Stomach smooth muscle (tissue), 2 donors: Measurements from ENCODE around the gene DNAJC5G.

Experiments
- H3K27ac ChIP-seq: one replicate; pipeline ENCODE4 v1.7.0; 2013; ENCODE audit warnings: mild to moderate bottlenecking, low read length, inconsistent platforms
- H3K27me3 ChIP-seq, 2 donors: one replicate each; pipeline ENCODE4 v1.7.0; 2013; ENCODE audit warnings: low read length in 2 of 2; ENCODE audit not compliant: insufficient read depth in 2 of 2, control insufficient read depth in 1 of 2
- H3K36me3 ChIP-seq, 2 donors: one replicate each; pipeline ENCODE4 v1.7.0; 2013; ENCODE audit warnings: low read length in 2 of 2; ENCODE audit not compliant: control insufficient read depth in 2 of 2, insufficient read depth in 2 of 2
- H3K4me1 ChIP-seq: one replicate; pipeline ENCODE4 v1.7.0; 2013; ENCODE audit warnings: low read length; ENCODE audit not compliant: control insufficient read depth, insufficient read depth
- H3K4me3 ChIP-seq, 2 donors: one replicate each; pipeline ENCODE4 v1.7.0; 2013; ENCODE audit warnings: low read length in 2 of 2
- H3K9ac ChIP-seq, 2 donors: one replicate each; pipeline ENCODE4 v1.7.0; 2013; ENCODE audit warnings: low read length in 2 of 2, mild to moderate bottlenecking in 1 of 2
- H3K9me3 ChIP-seq, 2 donors: one replicate each; pipeline ENCODE4 v1.7.0; 2013; ENCODE audit warnings: low read length in 2 of 2; ENCODE audit not compliant: control insufficient read depth in 2 of 2
- donor health status: healthy.
- donor health status: Pancreatic carcinoma.

The DNAJC5G gene

GRCh38 chr2:27281855-27282559, 6.8 kb downstream of the DNAJC5G start, which contains the start of gene TRIM54:
TRIM54 (plus strand) TSS chr2:27282429; CDS start chr2:27282732, 303 bp downstream.
- Histone ChIP-seq H3K27me3 (peaks cover 13 to 26% of the 10 kb centered on the region in 2 donors), H3K4me1 (no peaks in the 10 kb centered on the region), H3K27ac (no peak within 1 kb of the TSS), H3K9me3 (no peaks in the 10 kb centered on the region), H3K36me3 (no peaks in the 10 kb centered on the region), H3K4me3 (no peak within 1 kb of the TSS), H3K9ac (no peak within 1 kb of the TSS)

- H3K27ac ChIP-seq: no peak overlapping the region
Measured at GRCh38 chr2:27282892-27283291, 7.7 kb downstream of the DNAJC5G start.

GRCh38 chr2:27284996-27285395, 9.8 kb downstream of the DNAJC5G start:
- Histone ChIP-seq H3K36me3 (no peaks in the 10 kb centered on the region), H3K9ac (no peak overlapping the region), H3K27me3 (peaks cover 14 to 29% of the 10 kb centered on the region in 2 donors), H3K27ac (no peak overlapping the region), H3K9me3 (no peaks in the 10 kb centered on the region), H3K4me1 (no peaks in the 10 kb centered on the region), H3K4me3 (no peak overlapping the region)

More at GRCh38 chr2:27282892-27283291, 7.7 kb downstream of the DNAJC5G start:
- Histone ChIP-seq H3K9me3 (no peaks in the 10 kb centered on the region), H3K4me3 (no peak overlapping the region), H3K27me3 (peaks cover 11 to 26% of the 10 kb centered on the region in 2 donors), H3K4me1 (no peaks in the 10 kb centered on the region), H3K36me3 (no peaks in the 10 kb centered on the region), H3K9ac (no peak overlapping the region)

GRCh38 chr2:27285481-27285880, 10.2 kb downstream of the DNAJC5G start:
- Histone ChIP-seq H3K27ac (no peak overlapping the region), H3K4me1 (no peaks in the 10 kb centered on the region), H3K9ac (no peak overlapping the region), H3K27me3 (peaks cover 14 to 26% of the 10 kb centered on the region in 2 donors), H3K36me3 (no peaks in the 10 kb centered on the region), H3K4me3 (no peak overlapping the region), H3K9me3 (no peaks in the 10 kb centered on the region)

GRCh38 chr2:27288610-27289009, 13.4 kb downstream of the DNAJC5G start:
- Histone ChIP-seq H3K9me3 (no peaks in the 10 kb centered on the region), H3K27ac (no peak overlapping the region), H3K4me3 (no peak overlapping the region), H3K4me1 (no peaks in the 10 kb centered on the region), H3K27me3 (peaks cover 15 to 20% of the 10 kb centered on the region in 2 donors), H3K9ac (no peak overlapping the region), H3K36me3 (no peaks in the 10 kb centered on the region)

GRCh38 chr2:27290549-27290948, 15.3 kb downstream of the DNAJC5G start:
- H3K27me3 ChIP-seq: peaks cover 14 to 15% of the 10 kb centered on the region in 2 donors
- H3K27ac ChIP-seq: no peak overlapping the region
- H3K4me3 ChIP-seq: no peak overlapping the region
- no peaks in the 10 kb centered on the region for H3K36me3 ChIP-seq
- no peaks in the 10 kb centered on the region for H3K9me3 ChIP-seq
- H3K4me1 ChIP-seq: no peaks in the 10 kb centered on the region
- no peak overlapping the region for H3K9ac ChIP-seq

GRCh38 chr2:27291865-27292264, 16.6 kb downstream of the DNAJC5G start:
- no peaks in the 10 kb centered on the region for H3K4me1 ChIP-seq
- H3K27ac ChIP-seq: no peak overlapping the region

GRCh38 chr2:27294928-27295327, 19.7 kb downstream of the DNAJC5G start:
- Histone ChIP-seq H3K27ac (no peak overlapping the region), H3K27me3 (peaks cover 11 to 17% of the 10 kb centered on the region in 2 donors), H3K9ac (no peak overlapping the region), H3K4me1 (no peaks in the 10 kb centered on the region), H3K9me3 (no peaks in the 10 kb centered on the region), H3K36me3 (no peaks in the 10 kb centered on the region), H3K4me3 (no peak overlapping the region)

More at GRCh38 chr2:27291865-27292264, 16.6 kb downstream of the DNAJC5G start:
- no peaks in the 10 kb centered on the region for H3K9me3 ChIP-seq
- no peak overlapping the region for H3K9ac ChIP-seq
- H3K27me3 ChIP-seq: peaks cover 14 to 15% of the 10 kb centered on the region in 2 donors
- no peaks in the 10 kb centered on the region for H3K36me3 ChIP-seq
- no peak overlapping the region for H3K4me3 ChIP-seq

GRCh38 chr2:27296481-27296880, 21.2 kb downstream of the DNAJC5G start:
- Histone ChIP-seq H3K27me3 (peaks cover 10 to 14% of the 10 kb centered on the region in 2 donors), H3K4me1 (no peaks in the 10 kb centered on the region)

GRCh38 chr2:27297195-27297594, 22.0 kb downstream of the DNAJC5G start:
- Histone ChIP-seq H3K27me3 (peaks cover 5 to 7% of the 10 kb centered on the region in 2 donors), H3K36me3 (no peaks in the 10 kb centered on the region), H3K4me3 (no peak overlapping the region), H3K9me3 (no peaks in the 10 kb centered on the region), H3K27ac (no peak overlapping the region), H3K9ac (no peak overlapping the region), H3K4me1 (no peaks in the 10 kb centered on the region)

More at GRCh38 chr2:27296481-27296880, 21.2 kb downstream of the DNAJC5G start:
- no peaks in the 10 kb centered on the region for H3K9me3 ChIP-seq
- no peaks in the 10 kb centered on the region for H3K36me3 ChIP-seq
- no peak overlapping the region for H3K9ac ChIP-seq
- no peak overlapping the region for H3K4me3 ChIP-seq
- no peak overlapping the region for H3K27ac ChIP-seq

- Histone ChIP-seq H3K27ac (no peak overlapping the region), H3K9ac (no peak overlapping the region), H3K27me3 (peaks cover 0 to 8% of the 10 kb centered on the region in 2 donors), H3K4me3 (no peak overlapping the region), H3K36me3 (no peaks in the 10 kb centered on the region), H3K4me1 (no peaks in the 10 kb centered on the region), H3K9me3 (no peaks in the 10 kb centered on the region)
Measured at GRCh38 chr2:27298391-27299080, 23.3 kb downstream of the DNAJC5G start.
